ENCODE data around the gene HOXA13.

GRCh38 chr7:27194686-27195379 is 5.1 kb downstream of the HOXA13 start:
- TF ChIP-seq POLR2A (IDR thresholded peaks at IDR 0.05; ENCODE audit: low read depth): no peak
- TF ChIP-seq CTCF (IDR thresholded peaks at IDR 0.05): no peak
- no peak for TF ChIP-seq POLR2AphosphoS5 (IDR thresholded peaks at IDR 0.05)
